ENCODE data around the gene CCT7.

CCT7 gene

GRCh38 chr2:73263540-73264331 is 29.6 kb downstream of the CCT7 start:
- TF ChIP-seq, protein P1, sequence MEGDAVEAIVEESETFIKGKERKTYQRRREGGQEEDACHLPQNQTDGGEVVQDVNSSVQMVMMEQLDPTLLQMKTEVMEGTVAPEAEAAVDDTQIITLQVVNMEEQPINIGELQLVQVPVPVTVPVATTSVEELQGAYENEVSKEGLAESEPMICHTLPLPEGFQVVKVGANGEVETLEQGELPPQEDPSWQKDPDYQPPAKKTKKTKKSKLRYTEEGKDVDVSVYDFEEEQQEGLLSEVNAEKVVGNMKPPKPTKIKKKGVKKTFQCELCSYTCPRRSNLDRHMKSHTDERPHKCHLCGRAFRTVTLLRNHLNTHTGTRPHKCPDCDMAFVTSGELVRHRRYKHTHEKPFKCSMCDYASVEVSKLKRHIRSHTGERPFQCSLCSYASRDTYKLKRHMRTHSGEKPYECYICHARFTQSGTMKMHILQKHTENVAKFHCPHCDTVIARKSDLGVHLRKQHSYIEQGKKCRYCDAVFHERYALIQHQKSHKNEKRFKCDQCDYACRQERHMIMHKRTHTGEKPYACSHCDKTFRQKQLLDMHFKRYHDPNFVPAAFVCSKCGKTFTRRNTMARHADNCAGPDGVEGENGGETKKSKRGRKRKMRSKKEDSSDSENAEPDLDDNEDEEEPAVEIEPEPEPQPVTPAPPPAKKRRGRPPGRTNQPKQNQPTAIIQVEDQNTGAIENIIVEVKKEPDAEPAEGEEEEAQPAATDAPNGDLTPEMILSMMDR (conservative IDR thresholded peaks at IDR 0.05; ENCODE audit: low read depth, low read length): no peak
- no peak overlapping the region for H3K4me3 ChIP-seq (ENCODE audit: low read length)
- no peak for DNase-seq (ENCODE audit: low read depth)

DNA sequence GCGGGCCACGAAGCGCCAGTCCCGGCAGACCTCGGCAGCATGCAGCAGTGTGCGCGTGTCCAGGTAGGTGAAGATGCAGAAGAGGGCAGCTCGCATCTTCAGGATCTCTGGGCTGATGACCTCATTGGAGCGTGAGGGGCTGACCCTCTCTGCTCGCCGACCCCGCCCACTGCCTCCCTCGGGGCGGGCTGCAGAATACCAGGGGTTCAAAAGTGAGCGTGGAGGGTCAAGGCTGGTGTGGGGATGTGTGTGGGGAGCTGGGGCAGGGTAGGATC is 30.2 kb downstream of the CCT7 start:
- TF ChIP-seq, protein P1 (conservative IDR thresholded peaks at IDR 0.05; ENCODE audit: low read depth, low read length): no peak
- no peak overlapping the region for H3K4me3 ChIP-seq (ENCODE audit: low read length)
- no peak for DNase-seq (ENCODE audit: low read depth)

GRCh38 chr2:73264783-73265182 is 30.7 kb downstream of the CCT7 start:
- no peak overlapping the region for H3K4me3 ChIP-seq (ENCODE audit: low read length)
- no peak for DNase-seq (ENCODE audit: low read depth)
- TF ChIP-seq, protein P1 (conservative IDR thresholded peaks at IDR 0.05; ENCODE audit: low read depth, low read length): no peak

GRCh38 chr2:73265298-73266060 is 31.4 kb downstream of the CCT7 start:
- no peak overlapping the region for H3K4me3 ChIP-seq (ENCODE audit: low read length)
- TF ChIP-seq, protein P1 (conservative IDR thresholded peaks at IDR 0.05; ENCODE audit: low read depth, low read length): no peak
- no peak for DNase-seq (ENCODE audit: low read depth)

DNA sequence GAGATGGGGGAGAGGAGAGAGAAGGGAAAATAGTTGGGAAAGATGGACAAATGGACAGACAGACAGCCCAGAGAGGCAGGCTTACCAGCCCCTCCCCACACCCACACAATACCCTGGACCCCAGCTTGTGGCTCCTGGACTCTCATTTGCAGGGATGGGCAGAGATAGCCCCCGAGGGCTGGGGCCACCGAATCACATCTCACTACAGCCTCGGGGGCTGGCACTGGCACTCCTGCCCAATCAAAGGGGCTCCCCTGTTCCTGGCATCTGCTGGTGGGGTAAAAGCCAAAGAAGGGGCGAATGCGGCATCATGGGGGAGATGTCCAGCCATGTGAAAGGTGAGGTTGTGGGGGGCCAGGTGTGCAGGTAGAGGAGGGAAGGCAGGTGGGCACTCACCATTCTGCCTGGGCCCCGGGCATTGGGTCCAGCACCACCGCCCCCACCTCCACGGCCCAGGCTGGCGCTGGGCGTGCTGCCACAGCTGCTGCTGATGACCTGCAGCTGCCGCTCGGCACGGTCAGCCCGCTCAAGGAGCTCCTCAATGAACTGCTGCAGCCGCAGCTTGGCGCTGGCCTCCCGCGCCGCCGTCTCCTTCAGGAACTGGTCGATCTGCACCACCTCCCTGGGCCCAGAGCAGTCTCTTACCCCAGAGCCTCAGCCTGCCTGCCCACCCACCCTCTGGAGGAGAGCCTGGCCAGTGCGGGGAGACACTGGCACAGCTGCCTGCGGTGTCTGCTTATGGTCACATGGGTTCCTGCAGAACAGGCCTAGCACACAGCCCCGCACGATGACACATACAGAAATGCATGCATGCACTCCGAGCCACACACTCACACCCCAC is 32.2 kb downstream of the CCT7 start:
- no peak overlapping the region for H3K4me3 ChIP-seq (ENCODE audit: low read length)
- no peak for DNase-seq (ENCODE audit: low read depth)
- TF ChIP-seq, protein P1 (conservative IDR thresholded peaks at IDR 0.05; ENCODE audit: low read depth, low read length): no peak

GRCh38 chr2:73267008-73267407 is 32.9 kb downstream of the CCT7 start:
- DNase-seq (ENCODE audit: low read depth): no peak
- no peak overlapping the region for H3K4me3 ChIP-seq (ENCODE audit: low read length)
- TF ChIP-seq, protein P1 (conservative IDR thresholded peaks at IDR 0.05; ENCODE audit: low read depth, low read length): no peak
